ENCODE measurements around the gene UQCR11.

UQCR11 gene

GRCh38 chr19:1613146-1613545 is 7.9 kb upstream of the UQCR11 start:
- Histone ChIP-seq H3K79me2 (ENCODE audit: low read length) (peaks cover 48% of the 10 kb centered on the region), H2AFZ (ENCODE audit: low read length) (no peak overlapping the region), H3K4me2 (ENCODE audit: low read depth, low read length) (no peak overlapping the region), H3K9me2 (replicated peaks; ENCODE audit: insufficient read depth, low read length) (no peaks in the 10 kb centered on the region), H3K4me3 (ENCODE audit: low read length) (no peak overlapping the region), H3K4me1 (ENCODE audit: low read length) (peaks cover 13% of the 10 kb centered on the region), H3K27ac (ENCODE audit: low read length) (no peak overlapping the region), H3F3A (ENCODE audit: insufficient read depth, low read length) (peaks cover 33% of the 10 kb centered on the region), H3K9ac (ENCODE audit: low read length) (no peak overlapping the region), H3K9me3 (replicated peaks; ENCODE audit: insufficient read depth, low read length) (no peaks in the 10 kb centered on the region), H3K27me3 (replicated peaks; ENCODE audit: insufficient read depth, low read length) (no peaks in the 10 kb centered on the region), H3K36me3 (replicated peaks; ENCODE audit: insufficient read depth, low read length) (peaks cover 25% of the 10 kb centered on the region), H4K20me1 (ENCODE audit: insufficient read depth, low read length) (0 out of 2 replicates have a peak, but pooled peaks cover 6% of the 10 kb centered on the region)
- no peak for DNase-seq
- no peak for TF ChIP-seq CTCF (IDR thresholded peaks at IDR 0.05; ENCODE audit: low read length)
- TF ChIP-seq EZH2 (optimal IDR thresholded peaks at IDR 0.05; ENCODE audit: low read depth, low read length) = no peak
- no peak for TF ChIP-seq EZH2phosphoT487 (IDR thresholded peaks at IDR 0.05; ENCODE audit: low read length)

- H3K9ac ChIP-seq (ENCODE audit: low read length) = no peak overlapping the region
- H3K79me2 ChIP-seq (ENCODE audit: low read length) = peaks cover 41% of the 10 kb centered on the region
- H3K4me1 ChIP-seq (ENCODE audit: low read length) = peaks cover 7% of the 10 kb centered on the region
- H3F3A ChIP-seq (ENCODE audit: insufficient read depth, low read length) = peaks cover 36% of the 10 kb centered on the region
- peaks cover 25% of the 10 kb centered on the region for H3K36me3 ChIP-seq (replicated peaks; ENCODE audit: insufficient read depth, low read length)
- no peak overlapping the region for H3K4me2 ChIP-seq (ENCODE audit: low read depth, low read length)
- no peaks in the 10 kb centered on the region for H3K27me3 ChIP-seq (replicated peaks; ENCODE audit: insufficient read depth, low read length)
- H3K9me2 ChIP-seq (replicated peaks; ENCODE audit: insufficient read depth, low read length) = no peaks in the 10 kb centered on the region
- no peaks in the 10 kb centered on the region for H3K9me3 ChIP-seq (replicated peaks; ENCODE audit: insufficient read depth, low read length)
- H2AFZ ChIP-seq (ENCODE audit: low read length) = no peak overlapping the region
- no peak for DNase-seq
- no peak overlapping the region for H3K4me3 ChIP-seq (ENCODE audit: low read length)
- no peak overlapping the region for H3K27ac ChIP-seq (ENCODE audit: low read length)
- TF ChIP-seq EZH2 (optimal IDR thresholded peaks at IDR 0.05; ENCODE audit: low read depth, low read length) = no peak
- no peak for TF ChIP-seq EZH2phosphoT487 (IDR thresholded peaks at IDR 0.05; ENCODE audit: low read length)
- TF ChIP-seq CTCF (IDR thresholded peaks at IDR 0.05; ENCODE audit: low read length) = no peak
- 0 out of 2 replicates have a peak, but pooled peaks cover 3% of the 10 kb centered on the region for H4K20me1 ChIP-seq (ENCODE audit: insufficient read depth, low read length)
Observed at GRCh38 chr19:1612114-1613086, 7.1 kb upstream of the UQCR11 start.

DNA sequence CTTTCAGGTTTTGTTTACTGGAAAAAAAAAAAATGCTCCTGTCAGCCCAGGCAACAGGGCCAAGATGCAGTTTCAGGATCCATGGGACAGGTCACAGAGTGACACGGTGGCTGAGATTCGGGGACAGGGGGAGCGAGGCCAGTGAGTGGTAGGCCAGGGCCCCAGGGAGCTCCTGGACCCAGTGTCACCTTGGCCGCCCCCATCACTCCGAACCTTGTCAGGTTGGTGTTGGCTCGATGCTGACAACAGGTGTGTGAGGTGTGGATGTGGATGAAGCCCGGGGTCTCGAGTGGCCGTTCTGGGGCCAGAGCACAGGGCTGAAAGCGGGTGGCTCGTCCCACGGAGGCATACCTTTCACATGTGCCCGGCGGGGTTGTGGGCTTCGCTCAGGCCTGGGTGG is 6.1 kb upstream of the UQCR11 start:
- Histone ChIP-seq H3K4me3 (ENCODE audit: low read length) (no peak overlapping the region), H3K36me3 (replicated peaks; ENCODE audit: insufficient read depth, low read length) (peaks cover 25% of the 10 kb centered on the region), H3K27ac (ENCODE audit: low read length) (no peak overlapping the region), H3F3A (ENCODE audit: insufficient read depth, low read length) (peaks cover 46% of the 10 kb centered on the region), H3K79me2 (ENCODE audit: low read length) (peaks cover 30% of the 10 kb centered on the region), H3K27me3 (replicated peaks; ENCODE audit: insufficient read depth, low read length) (no peaks in the 10 kb centered on the region), H3K9ac (ENCODE audit: low read length) (no peak overlapping the region), H3K9me2 (replicated peaks; ENCODE audit: insufficient read depth, low read length) (no peaks in the 10 kb centered on the region), H3K4me1 (ENCODE audit: low read length) (peaks cover 5% of the 10 kb centered on the region; the same call in 1 of the 2 replicates), H2AFZ (ENCODE audit: low read length) (no peak overlapping the region), H4K20me1 (ENCODE audit: insufficient read depth, low read length) (no peaks in the 10 kb centered on the region), H3K4me2 (ENCODE audit: low read depth, low read length) (no peak overlapping the region), H3K9me3 (replicated peaks; ENCODE audit: insufficient read depth, low read length) (no peaks in the 10 kb centered on the region)
- no peak for DNase-seq
- TF ChIP-seq CTCF (IDR thresholded peaks at IDR 0.05; ENCODE audit: low read length) = no peak
- TF ChIP-seq EZH2 (optimal IDR thresholded peaks at IDR 0.05; ENCODE audit: low read depth, low read length) = no peak
- TF ChIP-seq EZH2phosphoT487 (IDR thresholded peaks at IDR 0.05; ENCODE audit: low read length) = no peak

Data from MM.1S (cell line).